ENCODE data around the gene TBX15.
"Not testable (repeated sequence)": the region's sequence is repeated elsewhere in the genome, so short reads cannot be mapped to it uniquely, and the experiment has no call there.

Gene TBX15

DNA sequence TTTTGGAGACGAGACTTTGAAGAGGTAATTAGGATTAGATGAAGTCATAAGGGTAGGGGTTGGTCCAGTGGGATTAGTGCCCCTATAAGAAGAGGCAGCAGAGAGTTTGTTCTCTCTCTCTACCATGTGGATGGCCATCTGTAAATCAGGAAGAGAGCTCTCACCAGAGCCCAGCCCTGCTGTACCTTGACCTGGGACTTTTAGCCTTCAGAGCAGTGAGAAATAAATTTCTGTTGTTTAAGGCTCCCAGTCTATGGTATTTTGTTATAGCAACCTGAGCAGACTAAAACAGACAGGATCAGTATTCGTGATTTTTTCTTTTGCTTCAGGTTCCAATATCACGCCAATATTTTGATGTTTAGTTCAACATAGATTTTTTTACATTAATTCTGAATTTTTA, 30.0 kb downstream of the TBX15 start:
- DNase-seq, result no peak

GRCh38 chr1:118957579-118957978, 30.6 kb downstream of the TBX15 start:
- not testable (repeated sequence) for DNase-seq

- DNase-seq, result no peak
Measured at GRCh38 chr1:118954301-118954905, 33.7 kb downstream of the TBX15 start.

GRCh38 chr1:118951270-118951936, 36.7 kb downstream of the TBX15 start:
- DNase-seq, result no peak

GRCh38 chr1:118949315-118949714, 38.8 kb downstream of the TBX15 start:
- DNase-seq, result no peak

- no peak for DNase-seq
Measured at GRCh38 chr1:118948846-118949245, 39.3 kb downstream of the TBX15 start.

- DNase-seq, result no peak
Measured at GRCh38 chr1:118948351-118948750, 39.8 kb downstream of the TBX15 start.

- DNase-seq, result no peak
Measured at GRCh38 chr1:118947790-118948189, 40.4 kb downstream of the TBX15 start.

GRCh38 chr1:118947003-118947765, 41.0 kb downstream of the TBX15 start:
- DNase-seq, result no peak

DNA sequence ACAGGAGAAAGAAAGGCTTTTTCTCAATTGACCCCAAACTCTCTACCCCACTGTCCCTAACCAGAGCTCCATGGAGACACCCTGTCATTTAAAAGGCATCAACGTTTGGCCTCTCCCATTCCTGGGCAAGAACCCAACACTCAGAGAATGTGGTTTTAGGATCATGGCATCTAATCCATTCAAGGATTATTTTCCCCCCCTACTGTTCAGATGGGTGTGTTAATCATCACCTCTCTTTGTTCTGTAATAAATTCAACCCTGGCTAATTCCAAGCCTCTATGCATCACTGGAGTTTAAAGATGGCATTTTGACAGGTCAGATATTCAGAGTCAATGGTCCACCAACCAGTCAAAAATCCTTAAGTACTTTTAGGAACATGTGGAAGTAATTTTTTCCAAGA, 42.7 kb downstream of the TBX15 start:
- DNase-seq, result no peak

GRCh38 chr1:118944546-118944945, 43.6 kb downstream of the TBX15 start:
- no peak for DNase-seq

DNA sequence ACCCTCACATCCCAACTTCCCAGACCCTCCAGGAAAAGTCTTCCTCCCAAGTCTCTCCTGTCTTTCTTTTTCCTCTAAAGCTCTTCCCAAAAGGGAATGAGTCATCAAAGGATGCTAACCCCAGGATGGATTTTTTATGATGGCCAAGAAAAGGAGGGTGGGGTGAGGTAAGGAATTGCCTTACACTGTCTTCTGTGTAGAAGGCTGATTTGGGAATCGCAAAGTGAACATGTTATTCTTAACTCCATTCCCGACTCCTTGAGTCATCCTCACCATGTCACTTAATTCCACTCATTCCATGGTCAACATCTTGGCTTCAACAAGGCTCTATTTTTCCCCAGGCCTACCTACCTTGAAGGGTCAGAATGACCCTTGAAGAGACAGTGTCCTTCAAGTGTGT, 44.0 kb downstream of the TBX15 start:
- DNase-seq, result no peak

GRCh38 chr1:118940957-118941356, 47.2 kb downstream of the TBX15 start:
- DNase-seq, result no peak

GRCh38 chr1:118937413-118938072, 50.6 kb downstream of the TBX15 start:
- no peak for DNase-seq

DNA sequence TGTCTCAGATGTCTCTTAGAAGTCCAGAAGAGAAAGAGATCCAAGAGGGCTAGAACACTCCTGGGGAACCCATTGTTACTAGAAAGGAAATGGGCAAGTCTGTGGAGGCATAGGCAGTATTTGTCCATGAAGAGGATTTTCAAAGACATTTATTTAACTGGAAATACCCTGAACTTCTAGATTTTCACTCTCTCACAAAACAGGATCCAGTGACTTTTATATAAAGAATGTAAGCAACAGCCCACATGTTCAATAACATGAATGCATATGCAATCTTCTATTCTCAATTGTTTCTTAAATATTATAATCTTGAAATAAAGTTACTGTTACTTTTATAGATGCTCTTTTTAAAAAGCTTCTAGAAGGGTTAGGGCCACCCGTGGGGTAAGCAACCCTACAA, 53.4 kb downstream of the TBX15 start:
- DNase-seq, result no peak

- no peak for DNase-seq
Measured at GRCh38 chr1:118933051-118933781, 54.9 kb downstream of the TBX15 start.

- DNase-seq, result no peak
Measured at GRCh38 chr1:118931876-118932275, 56.3 kb downstream of the TBX15 start.

GRCh38 chr1:118928739-118929554, 59.2 kb downstream of the TBX15 start:
- no peak for DNase-seq

DNA sequence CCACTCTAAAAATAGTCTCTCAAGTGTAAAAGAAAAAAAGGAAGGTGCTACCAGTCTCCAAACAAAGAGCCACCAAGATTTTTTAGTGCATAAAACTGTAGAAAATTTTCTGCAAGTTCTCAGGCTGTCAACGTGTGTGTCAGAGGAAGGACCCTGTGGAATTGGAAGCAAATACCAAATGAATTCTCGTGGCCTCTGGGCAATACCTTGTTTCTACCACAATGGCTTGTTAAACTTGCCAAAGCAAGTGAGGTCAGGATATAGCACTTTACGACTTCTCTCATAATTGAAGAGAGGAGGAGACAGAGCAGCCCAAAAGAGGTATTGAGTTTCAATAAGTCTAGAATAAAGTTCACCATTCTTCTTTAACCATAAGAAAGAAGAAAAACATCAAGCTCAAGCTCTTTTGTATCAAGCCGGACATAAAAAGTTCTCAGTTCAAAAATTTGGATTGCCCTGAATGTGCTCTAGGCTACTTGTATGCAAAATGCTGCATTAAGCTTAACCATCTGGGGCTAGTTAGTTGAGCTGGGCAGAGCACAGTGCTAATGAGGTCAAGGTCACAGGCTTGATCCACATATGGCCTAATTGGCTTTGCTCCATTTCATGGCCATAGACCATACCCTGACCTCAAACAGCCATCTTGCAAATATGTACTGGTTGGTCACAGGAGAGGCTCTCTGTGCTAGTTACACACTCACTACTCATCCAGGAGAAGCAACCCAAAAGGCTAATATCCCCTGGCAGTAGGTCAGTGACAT, 60.5 kb downstream of the TBX15 start:
- no peak for DNase-seq

GRCh38 chr1:118926261-118926660, 61.9 kb downstream of the TBX15 start:
- DNase-seq, result no peak

- DNase-seq, result no peak
Measured at GRCh38 chr1:118925651-118926050, 62.5 kb downstream of the TBX15 start.

Measured in DMS153 (cell line).